RCC 7860 (cell line): ENCODE data around the gene ZBTB7C.

Experiments used
- DNase-seq: peaks from one replicate; pipeline ENCODE4 v3.0.0-alpha.2; 2015; ENCODE audit warnings: low spot score
- FAIRE-seq: peaks from 2 replicates; lab custom pipeline; 2012; peaks lifted over from hg19 to GRCh38; lab: Jason Lieb, UNC

ZBTB7C gene

DNA sequence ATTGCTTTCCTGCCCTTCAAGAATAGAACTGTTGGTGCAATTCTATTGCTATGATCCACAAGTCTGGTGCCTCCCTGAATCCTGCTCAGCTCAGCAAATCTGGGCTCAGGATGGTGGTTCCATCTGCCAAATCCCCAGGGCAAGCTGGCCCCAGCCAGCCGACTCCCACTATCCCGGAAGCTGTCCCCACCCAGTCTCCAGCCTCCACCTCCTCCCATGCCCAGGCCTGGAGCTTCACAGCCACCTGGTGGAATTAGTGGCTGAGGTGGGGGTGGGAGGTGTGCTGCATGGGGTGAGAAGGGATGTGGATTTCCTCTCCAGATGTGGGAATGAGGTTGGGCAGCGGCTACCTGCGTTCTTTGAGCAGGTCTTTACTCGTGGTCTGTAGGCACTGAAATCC, 359.4 kb downstream of the ZBTB7C start:
- no peak for FAIRE-seq
- DNase-seq = no peak

GRCh38 chr18:48048251-48048650, 360.9 kb downstream of the ZBTB7C start:
- DNase-seq (no peak), FAIRE-seq (no peak)

DNA sequence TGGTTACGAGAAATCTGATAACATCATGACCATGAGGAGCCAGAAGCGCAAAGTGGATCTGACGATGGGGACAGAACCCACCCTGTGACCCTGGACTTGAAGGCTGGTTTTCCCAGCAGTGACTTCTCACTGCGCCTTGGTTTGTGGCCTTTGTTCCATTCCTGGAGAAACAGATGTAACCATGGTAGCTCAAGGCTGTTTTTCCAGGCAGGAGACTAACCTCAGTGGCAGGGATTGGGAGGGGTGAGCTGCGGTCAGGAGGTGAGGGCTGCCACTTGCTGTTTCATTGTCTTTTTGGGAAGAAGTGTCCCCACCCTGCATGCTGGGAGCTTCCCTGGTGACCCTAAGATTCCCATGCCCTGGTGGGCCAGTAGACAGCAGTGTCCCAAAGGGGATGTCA, 362.3 kb downstream of the ZBTB7C start:
- FAIRE-seq (no peak), DNase-seq (no peak)

- FAIRE-seq (no peak), DNase-seq (no peak)
Observed at GRCh38 chr18:48045744-48046143, 363.4 kb downstream of the ZBTB7C start.

DNA sequence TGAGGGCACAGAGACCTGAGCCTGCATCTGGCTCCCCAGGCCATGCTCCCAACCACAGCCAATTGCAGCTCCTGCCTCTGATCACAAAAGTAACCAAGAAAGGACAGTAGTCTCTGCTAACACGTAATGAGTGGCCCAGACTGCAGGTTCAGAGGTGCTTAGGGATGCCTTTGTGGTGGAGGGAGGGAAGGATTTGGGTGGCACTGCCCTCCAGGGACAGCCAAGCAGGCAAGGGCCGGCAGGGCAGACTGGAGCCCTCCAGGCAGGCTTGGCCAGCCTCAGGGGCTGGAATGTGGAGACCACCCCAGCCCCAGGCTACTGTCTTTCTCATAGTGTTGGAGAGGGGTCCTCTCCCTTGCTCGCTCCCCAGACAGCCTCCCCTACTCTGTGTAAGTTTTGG, 364.2 kb downstream of the ZBTB7C start:
- FAIRE-seq = no peak
- no peak for DNase-seq

DNA sequence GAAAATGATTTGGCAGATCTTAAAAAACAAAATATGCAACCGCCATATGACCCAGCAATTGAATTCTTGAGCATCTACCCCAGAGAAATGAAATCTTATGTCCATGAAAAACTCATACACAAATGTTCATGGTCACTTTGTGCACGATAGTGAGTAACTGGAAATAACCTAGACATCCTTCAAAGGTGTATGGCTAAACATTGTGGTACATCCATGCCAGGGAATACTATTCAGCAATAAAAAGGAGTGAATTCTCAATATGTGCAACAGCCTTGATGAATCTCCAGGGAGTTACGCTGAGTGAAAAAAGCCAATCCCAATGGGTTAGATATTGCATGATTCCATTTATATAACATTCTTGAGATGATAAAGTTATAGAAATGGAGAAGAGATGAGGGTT, 366.0 kb downstream of the ZBTB7C start:
- FAIRE-seq = no peak
- no peak for DNase-seq

- DNase-seq (no peak), FAIRE-seq (no peak)
Observed at GRCh38 chr18:48042431-48042830, 366.8 kb downstream of the ZBTB7C start.

GRCh38 chr18:48040457-48041110, 368.6 kb downstream of the ZBTB7C start:
- no peak for FAIRE-seq
- DNase-seq = no peak

DNA sequence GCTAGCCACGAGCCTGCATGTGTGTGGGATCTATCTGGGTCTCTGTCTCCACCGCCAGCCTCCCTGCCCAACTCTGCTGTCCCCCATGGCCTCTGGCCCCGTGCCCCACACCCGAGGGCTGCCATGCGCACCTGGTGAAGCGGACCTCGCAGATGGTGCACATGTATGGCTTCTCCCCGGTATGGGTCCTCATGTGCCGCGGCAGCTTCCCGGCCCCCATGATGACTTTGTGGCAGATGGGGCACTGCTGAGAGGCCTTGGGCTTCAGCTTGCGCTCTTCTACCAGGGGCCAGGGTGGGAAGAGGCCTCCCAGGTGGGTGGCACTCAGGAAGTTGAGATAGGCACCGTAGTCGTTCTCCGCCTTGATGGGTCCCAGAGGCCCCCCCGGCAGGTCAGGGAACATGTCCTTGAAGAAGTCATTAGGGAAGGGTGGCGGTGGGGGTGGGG, 369.4 kb downstream of the ZBTB7C start:
- DNase-seq = no peak
- FAIRE-seq = no peak

GRCh38 chr18:48038636-48039035, 370.5 kb downstream of the ZBTB7C start:
- FAIRE-seq = no peak
- DNase-seq = no peak

GRCh38 chr18:48037481-48038271, 371.5 kb downstream of the ZBTB7C start:
- DNase-seq = no peak

GRCh38 chr18:48036641-48037421, 372.4 kb downstream of the ZBTB7C start:
- peak; percentile 72 for FAIRE-seq
- peak; percentile 41 for DNase-seq

More at GRCh38 chr18:48037481-48038271, 371.5 kb downstream of the ZBTB7C start:
- FAIRE-seq = no peak

GRCh38 chr18:48036226-48036625, 373.0 kb downstream of the ZBTB7C start:
- FAIRE-seq = no peak
- peak; percentile 4 for DNase-seq

DNA sequence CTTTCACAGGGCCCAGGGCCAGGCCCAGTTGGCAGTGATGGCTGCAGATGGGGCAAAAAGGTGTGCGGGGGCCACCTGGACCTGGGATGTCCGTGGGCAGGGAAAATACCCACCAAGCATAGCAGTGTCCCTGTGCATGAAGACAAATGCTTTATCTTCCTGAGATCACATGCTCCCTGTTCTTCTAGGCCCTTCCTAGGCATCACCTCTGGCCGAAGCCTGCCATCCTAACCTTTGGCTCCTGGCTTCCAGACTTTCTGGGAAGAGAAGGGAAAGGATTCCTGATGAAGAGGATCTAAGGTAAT, 373.7 kb downstream of the ZBTB7C start:
- no peak for DNase-seq
- no peak for FAIRE-seq

DNA sequence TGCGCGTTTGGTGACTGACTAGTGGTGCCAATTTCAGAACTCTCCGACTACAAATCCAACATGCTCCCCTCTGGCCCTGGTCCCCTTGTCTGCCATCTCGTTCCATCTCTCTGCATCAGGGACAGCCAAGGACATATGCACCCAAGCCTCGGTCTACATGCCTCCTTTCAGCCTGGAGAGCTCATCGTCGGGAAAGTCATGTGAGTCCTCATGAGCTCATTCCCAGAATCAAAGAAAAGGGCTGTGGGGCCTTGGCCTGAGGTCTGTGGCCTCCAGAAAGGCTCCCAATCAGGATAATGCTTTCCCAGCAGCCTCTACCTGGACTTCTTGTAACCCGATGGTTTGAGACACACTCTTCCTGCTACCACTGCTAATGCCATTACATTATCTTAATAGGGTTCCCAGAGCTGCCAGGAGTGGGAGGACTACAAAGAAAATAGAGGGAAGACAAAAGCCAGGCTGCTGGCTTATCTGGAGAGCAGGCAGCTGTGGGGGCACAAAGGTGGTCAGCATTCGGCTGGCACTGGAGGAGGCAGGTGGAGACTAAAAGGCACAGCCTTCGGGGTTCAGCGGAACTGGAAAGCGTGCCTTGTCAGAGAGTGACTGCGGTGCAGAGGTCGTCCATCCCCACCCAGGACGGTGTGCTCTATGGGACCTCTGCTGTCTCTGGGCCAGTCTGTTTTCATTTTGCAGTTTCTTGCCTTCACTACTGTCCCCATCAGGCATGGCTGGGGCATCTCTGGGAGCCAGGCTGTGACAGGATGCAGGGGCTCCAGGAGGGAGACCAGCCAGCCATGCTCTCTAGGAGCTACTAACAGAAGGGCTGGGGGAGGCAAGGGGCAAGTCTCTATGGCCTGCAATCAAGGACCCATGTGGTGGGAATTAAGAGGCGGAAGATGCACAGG, 374.3 kb downstream of the ZBTB7C start:
- FAIRE-seq (no peak), DNase-seq (no peak)

DNA sequence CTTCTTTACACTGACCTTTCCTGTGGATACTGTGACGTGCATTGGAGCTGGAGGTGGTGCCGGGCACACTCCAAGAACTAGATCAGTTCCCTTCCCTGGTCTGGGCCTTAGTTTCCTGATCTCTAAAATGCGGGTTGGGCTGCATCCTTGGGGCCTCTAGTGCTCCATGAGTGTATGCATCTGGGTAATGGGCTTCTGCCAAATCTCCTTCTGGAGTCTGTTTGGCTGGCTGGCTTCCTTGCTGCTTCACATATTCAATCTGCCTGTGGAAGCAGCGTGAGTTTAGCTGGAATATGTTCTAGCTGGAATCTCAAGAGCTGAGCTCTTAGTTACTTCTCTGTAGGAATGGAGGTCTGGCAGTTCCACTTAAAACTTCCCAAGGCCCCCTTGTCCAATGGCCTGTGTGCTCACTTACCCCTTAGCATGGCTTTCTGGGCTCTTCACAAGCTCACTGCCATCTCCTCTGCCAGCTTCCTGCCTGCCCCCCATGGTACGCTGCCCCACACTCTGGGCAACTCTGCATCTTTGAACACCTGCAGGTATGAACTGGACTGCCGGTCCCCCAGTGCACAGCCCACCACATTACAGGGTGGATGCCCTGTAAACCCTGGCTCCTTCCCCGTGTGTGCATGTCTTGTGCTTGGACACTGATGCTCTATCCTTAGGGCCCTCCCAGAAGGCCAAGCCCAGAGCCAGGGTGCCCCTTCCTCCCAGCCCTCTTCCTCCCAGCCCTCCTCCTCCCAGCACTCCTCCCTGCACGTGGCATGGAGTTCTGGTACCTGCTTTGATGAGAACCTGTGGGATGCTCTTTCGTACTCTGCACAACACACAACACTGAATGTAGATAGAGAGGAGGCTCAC, 375.2 kb downstream of the ZBTB7C start:
- DNase-seq (no peak), FAIRE-seq (no peak)

DNA sequence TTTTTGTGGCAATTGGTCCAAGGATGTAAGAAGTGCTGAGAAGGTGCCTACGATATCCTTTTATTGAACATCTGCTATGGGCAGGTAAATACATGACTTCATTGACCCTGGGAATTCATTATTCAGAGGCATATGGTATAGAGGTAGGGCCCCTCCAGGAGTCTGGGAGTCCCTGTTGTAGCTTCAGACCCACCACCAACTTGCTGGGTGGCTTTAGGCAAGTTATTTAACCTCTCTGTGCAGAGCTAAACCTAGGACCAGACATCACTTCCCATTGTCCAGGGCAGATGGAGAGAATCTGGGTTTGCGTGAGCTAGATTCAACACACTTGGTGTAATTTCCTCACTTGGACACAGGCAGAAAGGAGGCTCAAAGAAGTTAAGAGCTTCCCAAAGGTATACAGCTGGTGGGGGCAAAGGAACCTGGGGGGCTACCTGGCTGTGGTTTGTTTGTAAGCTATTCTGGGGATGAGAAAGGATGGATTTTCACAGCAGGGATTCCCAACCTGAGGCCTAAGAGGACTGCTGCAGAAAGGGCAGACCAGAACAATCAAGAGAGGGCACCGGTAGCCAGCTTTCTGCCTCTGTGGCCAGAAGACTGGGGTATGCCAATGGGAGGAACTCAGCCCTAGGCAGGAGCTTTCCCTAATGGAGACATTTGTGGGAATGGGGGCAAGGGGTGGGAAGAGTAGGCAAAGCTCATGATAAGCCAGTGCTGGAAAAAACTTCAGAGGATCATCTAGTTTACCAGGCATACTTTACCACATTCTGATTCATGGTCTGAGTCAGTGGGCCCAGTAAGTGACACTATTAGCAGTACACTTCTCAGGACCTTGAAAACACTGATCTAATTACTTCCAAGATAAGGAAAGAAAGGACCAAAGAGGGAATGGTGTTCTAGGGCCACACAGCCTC, 376.1 kb downstream of the ZBTB7C start:
- DNase-seq (peak; percentile 53), FAIRE-seq (peak; percentile 78)

- DNase-seq (no peak), FAIRE-seq (no peak)
Observed at GRCh38 chr18:48031641-48032040, 377.5 kb downstream of the ZBTB7C start.
